Parathyroid adenoma (tissue), 2 donors: ENCODE measurements around the gene ANKRD23.

Source experiments
- H2AFZ ChIP-seq: fragments of 300-600 bp; sonication (generic); one replicate; pipeline ENCODE4 v1.7.0; 2017; ENCODE audit warnings: antibody characterized with exemption, mild to moderate bottlenecking
- H3K27ac ChIP-seq: fragments of 300-600 bp; sonication (generic); one replicate; pipeline ENCODE4 v1.7.0; 2017
- H3K27me3 ChIP-seq: fragments of 300-600 bp; sonication (generic); one replicate; pipeline ENCODE4 v1.7.0; 2017; ENCODE audit warnings: low read length; ENCODE audit not compliant: control insufficient read depth, insufficient read depth
- H3K36me3 ChIP-seq: fragments of 300-600 bp; sonication (generic); one replicate; pipeline ENCODE4 v1.7.0; 2017; ENCODE audit warnings: low read length; ENCODE audit not compliant: control insufficient read depth, insufficient read depth
- H3K4me1 ChIP-seq: fragments of 300-600 bp; sonication (generic); one replicate; pipeline ENCODE4 v1.7.0; 2017; ENCODE audit warnings: control low read depth
- H3K4me2 ChIP-seq: fragments of 300-600 bp; sonication (generic); one replicate; pipeline ENCODE4 v1.7.0; 2017; ENCODE audit warnings: low read length
- H3K4me3 ChIP-seq: fragments of 300-600 bp; sonication (generic); one replicate; pipeline ENCODE4 v1.7.0; 2017; ENCODE audit warnings: low read depth, low read length
- H3K79me2 ChIP-seq: fragments of 300-600 bp; sonication (generic); one replicate; pipeline ENCODE4 v1.7.0; 2017; ENCODE audit warnings: control low read depth
- H3K9ac ChIP-seq: fragments of 300-600 bp; sonication (generic); one replicate; pipeline ENCODE4 v1.7.0; 2017; ENCODE audit warnings: mild to moderate bottlenecking
- H3K9me3 ChIP-seq: fragments of 300-600 bp; sonication (generic); one replicate; pipeline ENCODE4 v1.7.0; 2017; ENCODE audit warnings: low read length; ENCODE audit not compliant: control insufficient read depth
- TF ChIP-seq, protein P1 (sequence below): fragments of 300-600 bp; sonication (generic); IDR thresholded peaks from one replicate; pipeline ENCODE4 v1.7.0; 2017; ENCODE audit warnings: antibody characterized with exemption, mild to moderate bottlenecking
- donor health status: primary hyperparathyroidism.

ANKRD23 gene

DNA sequence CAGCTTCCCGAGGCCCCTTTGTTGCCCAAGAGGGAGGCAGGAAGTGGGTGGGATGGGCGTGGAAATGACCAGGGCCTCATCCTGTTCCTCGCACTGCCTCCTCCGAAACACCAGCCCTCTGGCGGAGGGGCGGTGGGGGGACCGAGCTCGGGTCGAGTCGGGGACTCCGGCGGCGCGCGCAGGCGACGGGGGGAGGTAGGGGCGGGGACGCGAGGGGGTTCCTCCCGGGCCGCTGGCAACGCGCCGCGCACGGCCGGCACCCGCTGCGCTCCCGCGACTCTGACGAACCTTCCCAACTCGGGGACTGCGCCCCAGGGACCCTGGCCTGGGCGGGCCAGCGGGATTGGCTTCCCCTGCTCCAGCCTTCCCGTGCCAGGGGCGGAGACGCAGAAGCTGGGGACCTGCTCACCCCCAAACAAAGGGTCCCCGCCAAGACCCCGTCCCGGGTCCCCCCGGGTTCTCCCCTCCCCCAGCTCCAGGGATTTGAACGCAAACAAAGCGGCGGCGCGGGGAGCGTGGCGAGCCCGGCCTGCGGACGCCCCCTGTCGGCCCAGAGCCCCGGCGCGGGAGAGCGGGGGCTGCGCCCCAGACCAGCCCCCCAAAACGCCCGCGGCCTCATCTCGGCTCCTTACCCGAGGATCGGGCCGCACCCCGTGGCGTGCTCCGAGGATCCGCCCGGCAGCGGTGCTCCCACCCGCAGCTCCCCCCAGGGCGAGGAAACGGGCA is 24.9 kb upstream of the ANKRD23 start:
- H3K36me3 ChIP-seq: no peaks in the 10 kb centered on the region
- peak overlapping the region; percentile 84 for H3K4me2 ChIP-seq
- H2AFZ ChIP-seq: peak overlapping the region; percentile 94
- H3K27ac ChIP-seq: peak overlapping the region; percentile 83
- H3K9ac ChIP-seq: peak overlapping the region; percentile 69
- H3K9me3 ChIP-seq: no peaks in the 10 kb centered on the region
- H3K4me1 ChIP-seq: peaks cover 10% of the 10 kb centered on the region
- peaks cover 2% of the 10 kb centered on the region for H3K79me2 ChIP-seq
- H3K4me3 ChIP-seq: peak overlapping the region; percentile 59
- TF ChIP-seq, protein P1, sequence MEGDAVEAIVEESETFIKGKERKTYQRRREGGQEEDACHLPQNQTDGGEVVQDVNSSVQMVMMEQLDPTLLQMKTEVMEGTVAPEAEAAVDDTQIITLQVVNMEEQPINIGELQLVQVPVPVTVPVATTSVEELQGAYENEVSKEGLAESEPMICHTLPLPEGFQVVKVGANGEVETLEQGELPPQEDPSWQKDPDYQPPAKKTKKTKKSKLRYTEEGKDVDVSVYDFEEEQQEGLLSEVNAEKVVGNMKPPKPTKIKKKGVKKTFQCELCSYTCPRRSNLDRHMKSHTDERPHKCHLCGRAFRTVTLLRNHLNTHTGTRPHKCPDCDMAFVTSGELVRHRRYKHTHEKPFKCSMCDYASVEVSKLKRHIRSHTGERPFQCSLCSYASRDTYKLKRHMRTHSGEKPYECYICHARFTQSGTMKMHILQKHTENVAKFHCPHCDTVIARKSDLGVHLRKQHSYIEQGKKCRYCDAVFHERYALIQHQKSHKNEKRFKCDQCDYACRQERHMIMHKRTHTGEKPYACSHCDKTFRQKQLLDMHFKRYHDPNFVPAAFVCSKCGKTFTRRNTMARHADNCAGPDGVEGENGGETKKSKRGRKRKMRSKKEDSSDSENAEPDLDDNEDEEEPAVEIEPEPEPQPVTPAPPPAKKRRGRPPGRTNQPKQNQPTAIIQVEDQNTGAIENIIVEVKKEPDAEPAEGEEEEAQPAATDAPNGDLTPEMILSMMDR: peak; percentile 84
- H3K27me3 ChIP-seq: no peaks in the 10 kb centered on the region

DNA sequence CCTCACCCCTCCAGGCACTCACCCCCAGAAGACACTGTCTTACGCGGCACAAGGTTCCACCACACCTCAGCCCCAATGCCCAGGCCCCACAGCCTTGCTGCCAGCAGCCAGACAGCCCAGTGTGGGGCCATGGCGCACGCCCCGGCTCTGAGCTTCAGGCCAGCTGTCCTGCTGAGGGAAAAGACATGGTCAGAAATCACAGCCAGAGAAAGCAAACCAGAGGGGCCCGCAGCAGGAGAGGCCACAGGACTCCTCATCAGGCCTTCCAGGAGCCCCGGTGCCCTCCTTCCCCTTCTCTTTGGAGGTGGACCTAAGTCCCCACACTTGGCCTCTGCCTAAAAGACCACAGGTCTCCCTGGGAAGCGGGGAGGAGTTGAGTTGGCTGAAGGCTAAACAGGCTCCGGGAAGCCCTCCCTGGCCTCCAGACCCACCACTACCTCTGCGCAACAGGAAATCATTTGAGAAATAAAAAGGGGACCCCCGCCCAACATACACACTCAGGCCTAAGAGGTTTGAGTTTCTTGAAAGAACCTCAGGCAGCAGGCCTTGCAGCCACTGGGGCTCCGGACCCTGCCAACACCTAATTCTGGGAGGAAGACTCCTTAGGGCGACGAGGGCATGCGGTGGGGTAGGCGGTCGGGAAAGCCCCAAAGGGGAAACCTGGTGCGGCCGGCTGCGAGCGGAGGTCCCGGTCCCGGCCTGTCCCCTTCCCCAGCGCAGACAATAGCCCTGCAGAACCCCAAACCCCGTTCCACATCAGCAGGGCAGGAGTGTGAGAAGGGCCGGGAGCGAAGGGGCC is 24.1 kb upstream of the ANKRD23 start:
- TF ChIP-seq, protein P1: no peak

DNA sequence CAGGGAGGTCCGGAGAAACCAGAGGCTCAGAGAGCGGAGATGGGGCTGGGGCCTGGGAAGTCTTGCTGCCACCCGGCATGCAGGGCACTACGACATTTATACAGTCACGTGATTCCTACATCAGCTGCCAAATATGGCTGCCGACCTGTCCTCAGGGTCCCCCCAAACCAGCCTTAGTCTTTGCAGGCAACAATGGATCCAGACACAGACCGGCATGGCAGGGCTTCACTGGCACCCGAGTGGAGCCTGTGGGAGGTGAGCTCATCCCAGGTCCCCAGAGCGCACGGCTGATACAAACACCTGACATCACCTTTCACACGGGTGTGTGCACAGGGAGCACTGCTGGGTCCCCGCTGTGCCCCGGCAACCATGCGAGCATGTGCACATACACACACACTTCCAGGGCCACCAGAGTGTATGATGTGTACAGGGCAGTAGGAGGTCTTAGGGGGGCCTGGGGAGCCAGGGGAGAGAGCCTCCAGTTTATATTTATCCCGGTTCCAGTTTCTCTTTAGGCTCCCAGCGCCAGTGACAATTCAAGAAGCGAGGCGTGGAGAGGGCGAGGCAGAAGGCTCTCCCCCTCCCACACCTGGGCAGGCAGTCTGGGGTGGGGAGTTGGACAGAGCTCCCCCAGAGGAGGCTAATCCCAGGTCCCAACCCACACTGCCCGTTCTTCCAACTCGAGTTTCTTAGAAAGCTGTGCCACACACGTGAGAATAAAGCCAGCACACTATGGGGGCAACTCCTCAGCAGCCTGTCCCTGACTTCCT is 23.4 kb upstream of the ANKRD23 start:
- no peaks in the 10 kb centered on the region for H3K9me3 ChIP-seq
- TF ChIP-seq, protein P1: no peak
- no peak overlapping the region for H3K4me2 ChIP-seq
- no peak overlapping the region for H3K9ac ChIP-seq
- H3K27me3 ChIP-seq: no peaks in the 10 kb centered on the region
- no peak overlapping the region for H3K4me3 ChIP-seq
- no peaks in the 10 kb centered on the region for H3K36me3 ChIP-seq
- no peak overlapping the region for H3K27ac ChIP-seq
- H3K79me2 ChIP-seq: peaks cover 2% of the 10 kb centered on the region
- H2AFZ ChIP-seq: no peak overlapping the region
- H3K4me1 ChIP-seq: peaks cover 10% of the 10 kb centered on the region

More for the DNA sequence above, 24.1 kb upstream of the ANKRD23 start:
- H2AFZ ChIP-seq: peak overlapping the region; percentile 94
- H3K27me3 ChIP-seq: no peaks in the 10 kb centered on the region
- H3K79me2 ChIP-seq: peaks cover 2% of the 10 kb centered on the region
- H3K9ac ChIP-seq: peak overlapping the region; percentile 69
- peaks cover 10% of the 10 kb centered on the region for H3K4me1 ChIP-seq
- peak overlapping the region; percentile 84 for H3K4me2 ChIP-seq
- H3K4me3 ChIP-seq: peak overlapping the region; percentile 59
- no peaks in the 10 kb centered on the region for H3K9me3 ChIP-seq
- no peaks in the 10 kb centered on the region for H3K36me3 ChIP-seq
- peak overlapping the region; percentile 83 for H3K27ac ChIP-seq

- Histone ChIP-seq H3K4me3 (no peak overlapping the region), H2AFZ (no peak overlapping the region), H3K4me1 (peaks cover 10% of the 10 kb centered on the region), H3K79me2 (peaks cover 2% of the 10 kb centered on the region), H3K27ac (peak overlapping the region; percentile 11), H3K9ac (no peak overlapping the region), H3K36me3 (no peaks in the 10 kb centered on the region), H3K4me2 (no peak overlapping the region), H3K27me3 (no peaks in the 10 kb centered on the region), H3K9me3 (no peaks in the 10 kb centered on the region)
- TF ChIP-seq, protein P1: no peak
Observed at GRCh38 chr2:96866586-96866985, 22.8 kb upstream of the ANKRD23 start.
